Upper lobe of left lung (tissue), 4 donors: ENCODE results near the gene PHLDA3.

ENCODE experiments used
- EP300 ChIP-seq, 4 donors: sonication (generic); formaldehyde crosslinking; IDR thresholded peaks; one replicate each; pipeline ENCODE4 v1.5.1; 2017; ENCODE audit warnings: antibody characterized with exemption in 4 of 4, control low read depth in 2 of 4
- POLR2A ChIP-seq, 4 donors: fragments of 450-650 bp; IDR thresholded peaks; one replicate each; pipeline ENCODE4 v1.5.1; 2016 to 2017; ENCODE audit warnings: antibody characterized with exemption in 4 of 4, mild to moderate bottlenecking in 2 of 4
- TF ChIP-seq, protein P1 (sequence below), 6 experiments: fragments of 450-650 bp in 4 of 6; fragments of 200-600 bp in 2 of 6; sonication (generic) in 2 of 6; IDR thresholded peaks; one replicate each; pipeline ENCODE4 v1.5.1; 2016 to 2019; ENCODE audit warnings: antibody characterized with exemption in 6 of 6

DNA sequence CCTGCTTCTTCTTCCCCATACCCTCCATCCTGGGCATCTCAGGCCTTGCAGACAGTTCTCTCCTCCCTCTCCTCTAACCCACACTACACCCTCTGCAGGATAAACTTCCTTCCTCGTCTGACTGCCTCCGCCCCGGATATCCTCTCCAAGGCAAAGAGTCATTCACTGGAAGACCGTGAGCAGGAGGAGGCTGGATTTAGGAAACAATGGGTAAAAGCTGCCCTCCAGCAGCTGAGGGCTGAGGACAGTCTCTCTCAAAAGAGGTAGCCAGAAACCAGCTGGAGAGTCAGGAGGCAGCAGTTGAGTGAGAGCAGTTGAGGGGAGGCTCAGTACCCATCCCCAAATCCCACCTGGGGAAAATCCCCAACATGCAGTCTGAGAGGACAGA lies 36.5 kb upstream of the PHLDA3 start:
- TF ChIP-seq, protein P1, sequence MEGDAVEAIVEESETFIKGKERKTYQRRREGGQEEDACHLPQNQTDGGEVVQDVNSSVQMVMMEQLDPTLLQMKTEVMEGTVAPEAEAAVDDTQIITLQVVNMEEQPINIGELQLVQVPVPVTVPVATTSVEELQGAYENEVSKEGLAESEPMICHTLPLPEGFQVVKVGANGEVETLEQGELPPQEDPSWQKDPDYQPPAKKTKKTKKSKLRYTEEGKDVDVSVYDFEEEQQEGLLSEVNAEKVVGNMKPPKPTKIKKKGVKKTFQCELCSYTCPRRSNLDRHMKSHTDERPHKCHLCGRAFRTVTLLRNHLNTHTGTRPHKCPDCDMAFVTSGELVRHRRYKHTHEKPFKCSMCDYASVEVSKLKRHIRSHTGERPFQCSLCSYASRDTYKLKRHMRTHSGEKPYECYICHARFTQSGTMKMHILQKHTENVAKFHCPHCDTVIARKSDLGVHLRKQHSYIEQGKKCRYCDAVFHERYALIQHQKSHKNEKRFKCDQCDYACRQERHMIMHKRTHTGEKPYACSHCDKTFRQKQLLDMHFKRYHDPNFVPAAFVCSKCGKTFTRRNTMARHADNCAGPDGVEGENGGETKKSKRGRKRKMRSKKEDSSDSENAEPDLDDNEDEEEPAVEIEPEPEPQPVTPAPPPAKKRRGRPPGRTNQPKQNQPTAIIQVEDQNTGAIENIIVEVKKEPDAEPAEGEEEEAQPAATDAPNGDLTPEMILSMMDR (IDR thresholded peaks at IDR 0.05): no peak
- TF ChIP-seq POLR2A (IDR thresholded peaks at IDR 0.05) (peak in 1 of 4 donors; percentile 50), EP300 (IDR thresholded peaks at IDR 0.05) (peak in 1 of 4 donors; percentile 30)
